HG02610 (cell line): ENCODE measurements around the gene CFAP57.
"Not testable (repeated sequence)": the region's sequence is repeated elsewhere in the genome, so short reads cannot be mapped to it uniquely, and the experiment has no call there.

ENCODE experiments used
- ATAC-seq: cut with Tn5 transposase; IDR thresholded peaks from one replicate; pipeline ENCODE4 v1.9.1; 2021; ENCODE audit warnings: mild to moderate bottlenecking, moderate library complexity; ENCODE audit not compliant: unreplicated experiment

CFAP57 gene

GRCh38 chr1:43171312-43171875 lies 736 bp upstream of the CFAP57 start:
- no peak for ATAC-seq

DNA sequence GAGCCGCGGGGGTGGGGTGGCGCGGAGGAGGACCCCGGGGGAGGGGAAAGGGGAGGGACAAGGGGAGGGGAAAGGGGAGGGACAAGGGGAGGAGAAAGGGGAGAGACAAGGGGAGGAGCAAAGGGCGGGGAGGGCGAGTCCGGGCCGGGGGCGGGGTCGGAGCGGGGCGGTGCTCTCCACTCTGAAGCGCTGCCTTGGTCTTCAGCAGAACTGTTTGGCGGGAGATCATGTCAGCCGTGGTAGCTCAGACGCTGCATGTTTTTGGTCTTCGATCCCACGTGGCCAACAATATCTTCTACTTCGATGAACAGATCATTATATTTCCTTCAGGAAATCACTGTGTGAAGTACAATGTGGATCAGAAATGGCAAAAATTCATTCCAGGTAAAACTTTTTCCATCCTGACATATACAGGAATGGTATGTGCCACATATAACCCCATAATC lies 420 bp downstream of the CFAP57 start:
- peak; percentile 57 for ATAC-seq

DNA sequence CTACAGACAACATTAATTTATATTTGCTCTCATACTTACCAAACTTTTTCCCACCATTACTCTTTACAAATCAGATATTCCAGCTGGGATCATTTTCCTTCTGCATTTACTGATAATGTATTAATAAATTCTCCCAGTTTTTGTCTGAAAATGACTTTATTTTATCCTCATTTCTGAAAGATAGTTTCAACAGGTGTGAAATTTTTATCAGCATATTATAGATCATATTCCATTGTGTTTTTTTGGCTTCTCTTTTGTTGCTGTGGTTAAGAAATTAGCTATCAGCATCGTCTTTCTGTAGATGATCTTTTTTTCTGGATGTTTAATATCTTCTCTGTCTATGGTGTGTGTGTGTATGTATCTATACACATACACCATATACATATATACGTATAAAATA lies 2.7 kb downstream of the CFAP57 start:
- ATAC-seq: no peak

GRCh38 chr1:43177691-43178090 lies 5.6 kb downstream of the CFAP57 start:
- ATAC-seq: no peak

DNA sequence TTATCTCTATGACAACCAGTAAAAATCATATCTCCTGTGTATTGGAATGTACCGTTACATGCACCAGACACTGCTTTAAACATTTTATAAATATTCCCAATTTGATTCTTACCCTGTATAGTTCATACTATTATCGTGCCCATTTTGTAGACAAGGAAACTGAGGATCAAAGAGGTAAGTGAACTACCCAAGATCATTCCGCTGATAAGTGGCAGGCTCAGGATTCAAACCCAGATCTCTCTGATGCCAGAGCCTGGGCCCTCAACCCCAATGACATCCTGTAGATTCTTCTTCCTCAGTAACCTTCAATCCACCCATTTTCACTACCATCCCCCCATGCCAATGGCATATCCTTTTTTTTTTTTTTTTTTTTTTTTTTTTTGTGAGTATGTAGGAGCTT lies 12.3 kb downstream of the CFAP57 start:
- ATAC-seq: no peak

DNA sequence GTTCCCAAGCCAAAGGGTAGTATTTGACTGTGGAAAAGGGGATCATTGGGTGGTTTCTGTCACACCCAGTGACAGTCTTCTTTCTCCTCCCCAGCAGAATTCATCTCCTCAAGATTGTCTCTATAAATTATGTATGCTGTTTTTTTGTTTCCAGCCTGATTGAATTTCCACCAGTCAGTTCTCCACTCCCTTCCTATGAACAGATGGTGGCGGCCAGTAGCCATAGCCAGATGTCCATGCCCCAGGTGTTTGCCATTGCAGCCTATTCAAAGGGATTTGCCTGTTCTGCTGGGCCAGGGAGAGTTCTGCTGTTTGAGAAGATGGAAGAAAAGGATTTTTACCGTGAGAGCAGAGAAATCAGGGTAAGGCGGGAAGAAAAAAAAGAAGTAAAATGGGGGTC lies 12.9 kb downstream of the CFAP57 start:
- no peak for ATAC-seq

- no peak for ATAC-seq
Observed at GRCh38 chr1:43188106-43188505, 16.0 kb downstream of the CFAP57 start.

GRCh38 chr1:43194509-43194908 lies 22.4 kb downstream of the CFAP57 start:
- no peak for ATAC-seq

DNA sequence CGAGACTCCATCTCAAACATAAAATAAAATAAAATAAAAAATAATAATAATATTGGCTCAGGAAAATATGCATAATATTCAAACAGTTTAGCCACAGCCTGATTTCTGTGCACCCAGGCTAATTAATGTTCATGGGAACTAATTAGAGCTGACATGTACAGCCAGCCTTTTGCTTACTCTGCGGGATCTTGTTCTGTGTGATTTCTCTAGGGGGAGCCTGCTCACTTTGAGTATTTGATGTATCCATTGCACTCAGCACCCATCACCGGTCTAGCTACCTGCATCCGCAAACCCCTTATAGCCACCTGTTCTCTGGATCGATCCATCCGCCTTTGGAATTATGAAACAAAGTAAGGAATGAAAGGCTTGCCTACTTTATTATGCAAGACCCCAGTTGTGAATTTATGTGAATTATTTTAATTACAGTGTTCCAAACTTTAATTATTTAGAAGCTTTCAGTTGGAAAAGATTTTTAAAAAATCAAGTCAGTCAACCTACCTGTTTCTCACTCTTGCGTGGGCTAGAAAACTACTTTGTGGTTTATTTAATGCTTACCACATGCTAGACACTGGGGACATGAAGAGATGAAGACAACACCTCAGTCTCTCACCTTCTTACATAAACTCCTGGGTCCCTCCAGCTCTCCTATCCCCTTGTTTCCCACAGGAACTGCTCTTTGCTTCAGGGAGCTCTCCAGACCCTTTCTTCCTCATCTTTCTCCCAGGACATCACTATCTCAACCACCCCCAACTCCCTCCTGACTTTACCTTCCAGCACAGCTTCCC lies 25.4 kb downstream of the CFAP57 start:
- ATAC-seq: no peak

- ATAC-seq: peak; percentile 73
Observed at GRCh38 chr1:43199093-43199726, 27.1 kb downstream of the CFAP57 start.

GRCh38 chr1:43203859-43204258 lies 31.7 kb downstream of the CFAP57 start:
- ATAC-seq: no peak

GRCh38 chr1:43204394-43204793 lies 32.3 kb downstream of the CFAP57 start:
- ATAC-seq: peak; percentile 41

GRCh38 chr1:43205671-43206070 lies 33.5 kb downstream of the CFAP57 start:
- ATAC-seq: no peak

DNA sequence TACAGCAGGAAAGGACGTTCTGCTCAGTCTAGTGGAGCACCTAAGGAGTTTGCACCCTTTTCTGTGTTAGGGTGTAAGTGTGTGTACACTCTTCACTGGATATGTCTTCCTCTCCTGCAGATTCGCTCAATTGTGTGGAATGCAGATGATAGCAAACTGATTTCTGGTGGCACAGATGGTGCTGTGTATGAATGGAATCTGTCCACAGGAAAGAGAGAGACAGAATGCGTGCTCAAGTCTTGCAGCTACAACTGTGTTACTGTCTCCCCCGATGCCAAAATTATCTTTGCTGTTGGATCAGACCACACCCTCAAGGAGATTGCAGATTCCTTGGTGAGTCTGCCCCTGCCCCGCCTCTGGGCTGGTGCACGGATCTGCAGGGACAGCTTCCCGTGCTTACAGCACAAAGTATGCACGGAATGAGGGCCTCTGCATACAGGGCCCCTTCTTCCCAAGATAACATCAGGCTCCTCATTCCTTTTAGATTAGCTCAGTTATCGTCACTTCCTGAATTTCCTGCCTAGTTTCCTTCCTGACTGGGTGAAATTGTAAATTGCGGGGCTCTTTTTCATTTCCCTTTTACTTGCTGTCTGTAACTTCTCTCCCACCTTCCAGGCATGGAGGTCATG lies 34.6 kb downstream of the CFAP57 start:
- no peak for ATAC-seq

DNA sequence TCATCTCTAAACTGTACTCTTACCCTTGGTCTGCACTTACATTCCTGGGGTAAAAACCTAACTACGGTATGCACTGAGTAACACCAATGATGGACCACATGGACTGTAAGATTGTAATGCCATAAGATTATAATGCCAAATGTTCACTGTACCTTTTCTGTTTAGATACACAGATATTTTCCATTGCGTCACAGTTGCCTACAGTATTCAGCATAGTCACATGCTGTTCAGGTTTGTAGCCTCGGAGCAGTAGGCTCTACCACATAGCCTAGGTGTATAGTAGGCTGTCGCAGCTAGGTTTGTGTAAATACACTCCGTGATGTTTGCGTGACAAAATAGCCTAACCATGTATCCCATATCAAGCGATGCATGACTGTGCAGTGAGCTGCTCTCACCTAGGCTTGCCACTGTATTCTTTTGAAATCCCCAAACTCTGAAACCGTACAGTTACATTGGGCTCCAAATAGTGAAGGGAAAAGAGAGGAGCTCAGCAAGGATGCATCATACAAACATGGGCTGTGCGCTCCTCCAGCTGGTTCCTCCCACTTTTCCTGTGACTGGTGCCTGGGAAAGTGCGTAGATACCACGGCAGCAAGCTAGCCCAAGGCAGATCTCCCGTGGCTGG lies 35.2 kb downstream of the CFAP57 start:
- ATAC-seq: no peak

GRCh38 chr1:43208277-43208676 lies 36.1 kb downstream of the CFAP57 start:
- not testable (repeated sequence) for ATAC-seq

DNA sequence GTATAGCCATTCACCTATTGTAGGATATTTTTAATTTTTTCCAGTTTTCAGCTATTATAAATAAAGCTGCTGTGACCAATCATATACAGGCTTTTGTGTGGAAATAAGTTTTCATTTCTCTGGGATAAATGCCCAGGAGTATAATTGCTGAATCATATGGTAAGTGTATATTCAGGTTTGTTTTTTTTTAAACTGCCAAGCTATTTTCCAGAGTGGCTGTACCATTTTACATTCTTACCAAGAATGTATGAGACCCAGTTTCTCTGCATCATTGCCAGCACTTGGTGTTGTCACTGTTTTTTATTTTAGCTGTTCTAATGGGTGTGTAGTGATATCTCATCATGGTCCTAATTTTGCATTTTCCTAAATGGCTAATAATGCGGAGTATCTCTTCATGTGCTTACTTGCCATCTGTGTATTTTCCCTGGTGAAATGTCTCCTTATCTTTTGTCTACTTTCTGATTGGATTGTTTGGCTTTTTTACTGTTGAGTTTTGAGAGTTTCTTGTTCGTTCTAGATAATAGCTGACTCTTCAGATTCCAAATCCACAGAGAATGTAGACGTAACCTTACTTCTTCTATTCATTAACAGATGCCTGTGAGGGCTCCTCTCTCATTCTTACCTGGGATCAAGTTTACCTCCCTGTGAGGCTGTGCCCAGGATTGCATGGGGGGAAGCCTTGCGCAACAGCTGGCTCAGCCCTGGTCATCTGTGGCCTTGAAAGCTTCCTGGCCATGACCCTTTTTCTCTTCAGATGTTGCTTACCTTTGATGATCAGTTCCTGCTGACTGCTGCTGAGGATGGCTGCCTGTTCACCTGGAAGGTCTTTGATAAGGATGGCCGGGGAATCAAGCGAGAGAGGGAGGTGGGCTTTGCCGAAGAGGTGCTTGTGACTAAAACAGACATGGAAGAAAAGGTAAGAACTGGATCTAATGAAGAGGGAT lies 42.6 kb downstream of the CFAP57 start:
- ATAC-seq: no peak

DNA sequence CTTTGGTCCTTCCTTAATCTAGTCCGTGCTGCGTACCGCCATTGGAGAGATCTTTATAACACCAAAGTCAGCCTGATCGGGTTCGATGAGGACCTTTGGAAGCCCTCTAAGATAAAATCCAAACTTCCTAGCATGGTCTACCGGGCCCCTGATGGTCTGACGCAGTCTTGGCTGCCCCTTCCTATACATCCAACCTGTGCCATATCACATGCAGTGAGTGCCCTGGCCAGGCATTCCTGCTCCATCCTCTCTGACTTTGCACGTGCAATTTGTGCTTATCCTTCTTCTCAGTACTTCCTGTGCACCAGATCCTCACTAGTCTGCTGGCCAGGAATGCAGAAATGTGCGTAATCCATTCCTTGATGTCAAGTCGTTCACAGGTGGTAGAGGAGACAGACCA lies 45.6 kb downstream of the CFAP57 start:
- no peak for ATAC-seq

GRCh38 chr1:43220905-43221778 lies 49.0 kb downstream of the CFAP57 start:
- peak; percentile 73 for ATAC-seq
